Liver (tissue), 2 donors: ENCODE results near the gene MOV10.

Source experiments
- TF ChIP-seq, protein P1 (sequence below): fragments of 150-350 bp; IDR thresholded peaks from 2 replicates; pipeline ENCODE4 v1.5.1; 2017; ENCODE audit warnings: improper control_type of control experiment, low read depth, low read length; ENCODE audit not compliant: missing input control
- TF ChIP-seq, protein P2 (sequence below): IDR thresholded peaks from 2 replicates; pipeline ENCODE4 v1.6.1; 2016; ENCODE audit warnings: antibody characterized with exemption, mild to moderate bottlenecking
- donor health status: healthy.

DNA sequence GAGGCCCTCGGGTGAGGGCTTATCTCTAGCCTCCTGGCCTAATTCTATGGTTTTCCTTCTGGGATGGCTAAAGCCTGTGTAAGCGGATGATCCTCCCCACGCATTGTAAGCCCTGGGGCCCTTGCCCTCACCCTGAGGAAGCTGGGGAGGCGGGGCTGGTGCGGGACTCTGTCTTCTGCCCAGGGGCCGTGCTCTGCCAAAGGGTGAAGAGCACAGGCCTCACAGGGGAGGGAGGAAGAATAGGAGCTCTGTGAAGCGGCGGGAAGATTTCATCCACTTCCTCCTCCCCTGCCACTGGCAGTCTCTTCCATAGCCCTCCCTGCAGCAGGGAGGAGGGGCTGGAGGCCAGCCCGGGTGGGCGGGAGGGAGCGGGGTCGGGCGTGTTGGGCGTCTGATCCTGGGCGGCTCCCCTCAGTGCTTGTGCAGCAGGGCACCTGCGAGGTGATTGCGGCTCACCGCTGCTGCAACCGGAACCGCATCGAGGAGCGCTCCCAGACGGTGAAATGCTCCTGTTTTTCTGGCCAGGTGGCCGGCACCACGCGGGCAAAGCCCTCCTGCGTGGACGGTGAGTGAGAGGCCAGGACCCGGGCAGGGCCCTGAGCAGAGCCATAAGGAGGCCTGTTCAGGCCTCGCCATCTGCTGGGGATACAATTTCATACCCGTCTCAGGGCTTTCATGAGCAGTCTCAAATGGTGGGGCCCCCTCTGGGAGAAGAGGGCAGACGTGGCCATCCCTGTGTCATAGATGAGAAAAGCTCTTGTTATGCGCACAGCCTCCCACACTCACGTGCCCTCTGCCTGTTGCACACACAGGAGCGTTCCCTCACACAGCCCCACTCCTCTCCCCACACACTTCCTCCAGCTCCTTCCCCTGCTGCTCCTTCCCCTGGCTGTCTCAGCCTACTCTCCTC is 48.4 kb downstream of the MOV10 start:
- TF ChIP-seq, protein P1, sequence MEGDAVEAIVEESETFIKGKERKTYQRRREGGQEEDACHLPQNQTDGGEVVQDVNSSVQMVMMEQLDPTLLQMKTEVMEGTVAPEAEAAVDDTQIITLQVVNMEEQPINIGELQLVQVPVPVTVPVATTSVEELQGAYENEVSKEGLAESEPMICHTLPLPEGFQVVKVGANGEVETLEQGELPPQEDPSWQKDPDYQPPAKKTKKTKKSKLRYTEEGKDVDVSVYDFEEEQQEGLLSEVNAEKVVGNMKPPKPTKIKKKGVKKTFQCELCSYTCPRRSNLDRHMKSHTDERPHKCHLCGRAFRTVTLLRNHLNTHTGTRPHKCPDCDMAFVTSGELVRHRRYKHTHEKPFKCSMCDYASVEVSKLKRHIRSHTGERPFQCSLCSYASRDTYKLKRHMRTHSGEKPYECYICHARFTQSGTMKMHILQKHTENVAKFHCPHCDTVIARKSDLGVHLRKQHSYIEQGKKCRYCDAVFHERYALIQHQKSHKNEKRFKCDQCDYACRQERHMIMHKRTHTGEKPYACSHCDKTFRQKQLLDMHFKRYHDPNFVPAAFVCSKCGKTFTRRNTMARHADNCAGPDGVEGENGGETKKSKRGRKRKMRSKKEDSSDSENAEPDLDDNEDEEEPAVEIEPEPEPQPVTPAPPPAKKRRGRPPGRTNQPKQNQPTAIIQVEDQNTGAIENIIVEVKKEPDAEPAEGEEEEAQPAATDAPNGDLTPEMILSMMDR, result no peak
- TF ChIP-seq, protein P2, sequence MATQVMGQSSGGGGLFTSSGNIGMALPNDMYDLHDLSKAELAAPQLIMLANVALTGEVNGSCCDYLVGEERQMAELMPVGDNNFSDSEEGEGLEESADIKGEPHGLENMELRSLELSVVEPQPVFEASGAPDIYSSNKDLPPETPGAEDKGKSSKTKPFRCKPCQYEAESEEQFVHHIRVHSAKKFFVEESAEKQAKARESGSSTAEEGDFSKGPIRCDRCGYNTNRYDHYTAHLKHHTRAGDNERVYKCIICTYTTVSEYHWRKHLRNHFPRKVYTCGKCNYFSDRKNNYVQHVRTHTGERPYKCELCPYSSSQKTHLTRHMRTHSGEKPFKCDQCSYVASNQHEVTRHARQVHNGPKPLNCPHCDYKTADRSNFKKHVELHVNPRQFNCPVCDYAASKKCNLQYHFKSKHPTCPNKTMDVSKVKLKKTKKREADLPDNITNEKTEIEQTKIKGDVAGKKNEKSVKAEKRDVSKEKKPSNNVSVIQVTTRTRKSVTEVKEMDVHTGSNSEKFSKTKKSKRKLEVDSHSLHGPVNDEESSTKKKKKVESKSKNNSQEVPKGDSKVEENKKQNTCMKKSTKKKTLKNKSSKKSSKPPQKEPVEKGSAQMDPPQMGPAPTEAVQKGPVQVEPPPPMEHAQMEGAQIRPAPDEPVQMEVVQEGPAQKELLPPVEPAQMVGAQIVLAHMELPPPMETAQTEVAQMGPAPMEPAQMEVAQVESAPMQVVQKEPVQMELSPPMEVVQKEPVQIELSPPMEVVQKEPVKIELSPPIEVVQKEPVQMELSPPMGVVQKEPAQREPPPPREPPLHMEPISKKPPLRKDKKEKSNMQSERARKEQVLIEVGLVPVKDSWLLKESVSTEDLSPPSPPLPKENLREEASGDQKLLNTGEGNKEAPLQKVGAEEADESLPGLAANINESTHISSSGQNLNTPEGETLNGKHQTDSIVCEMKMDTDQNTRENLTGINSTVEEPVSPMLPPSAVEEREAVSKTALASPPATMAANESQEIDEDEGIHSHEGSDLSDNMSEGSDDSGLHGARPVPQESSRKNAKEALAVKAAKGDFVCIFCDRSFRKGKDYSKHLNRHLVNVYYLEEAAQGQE, result no peak
